HG03469 (cell line): ENCODE measurements around the gene DPY19L1.
"Not testable (repeated sequence)": the region's sequence is repeated elsewhere in the genome, so short reads cannot be mapped to it uniquely, and the experiment has no call there.

Source experiments
- ATAC-seq: cut with Tn5 transposase; IDR thresholded peaks from one replicate; pipeline ENCODE4 v1.9.1; 2021; ENCODE audit warnings: mild to moderate bottlenecking, moderate library complexity, moderate number of reproducible peaks; ENCODE audit not compliant: unreplicated experiment

Gene DPY19L1

GRCh38 chr7:34928052-34928451, 109.2 kb downstream of the DPY19L1 start:
- peak; percentile 86 for ATAC-seq

GRCh38 chr7:34920470-34920869, 116.8 kb downstream of the DPY19L1 start:
- ATAC-seq, result not testable (repeated sequence)

GRCh38 chr7:34919038-34919437, 118.2 kb downstream of the DPY19L1 start:
- not testable (repeated sequence) for ATAC-seq

GRCh38 chr7:34918198-34918861, 119.0 kb downstream of the DPY19L1 start:
- not testable (repeated sequence) for ATAC-seq

- not testable (repeated sequence) for ATAC-seq
Measured at GRCh38 chr7:34917515-34917914, 119.8 kb downstream of the DPY19L1 start.

- ATAC-seq, result no peak
Measured at GRCh38 chr7:34916267-34916666, 121.0 kb downstream of the DPY19L1 start.

GRCh38 chr7:34912236-34912635, 125.0 kb downstream of the DPY19L1 start:
- ATAC-seq, result no peak

GRCh38 chr7:34906266-34906850, 130.9 kb downstream of the DPY19L1 start:
- not testable (repeated sequence) for ATAC-seq

- ATAC-seq, result no peak
Measured at GRCh38 chr7:34904987-34905386, 132.3 kb downstream of the DPY19L1 start.

- not testable (repeated sequence) for ATAC-seq
Measured at GRCh38 chr7:34903921-34904320, 133.4 kb downstream of the DPY19L1 start.

GRCh38 chr7:34902182-34902581, 135.1 kb downstream of the DPY19L1 start:
- no peak for ATAC-seq

GRCh38 chr7:34900891-34901513, 136.3 kb downstream of the DPY19L1 start:
- peak; percentile 44 for ATAC-seq

GRCh38 chr7:34895202-34895601, 142.1 kb downstream of the DPY19L1 start:
- ATAC-seq, result no peak

GRCh38 chr7:34889951-34890350, 147.3 kb downstream of the DPY19L1 start:
- no peak for ATAC-seq

GRCh38 chr7:34886856-34887255, 150.4 kb downstream of the DPY19L1 start:
- no peak for ATAC-seq

- ATAC-seq, result not testable (repeated sequence)
Measured at GRCh38 chr7:34883855-34884254, 153.4 kb downstream of the DPY19L1 start.

- ATAC-seq, result no peak
Measured at GRCh38 chr7:34879871-34880270, 157.4 kb downstream of the DPY19L1 start.

GRCh38 chr7:34878944-34879735, 158.1 kb downstream of the DPY19L1 start:
- not testable (repeated sequence) for ATAC-seq
